RWPE2 (cell line): ENCODE data around the gene MUC22.

Experiments
- ATAC-seq: fragments of 200-7000 bp; cut with Tn5 transposase; 3 replicates; pipeline ENCODE4 v1.9.1; 2021; ENCODE audit warnings: low read depth
- DNase-seq: peaks from one replicate; pipeline ENCODE4 v3.0.0-alpha.2; 2020; ENCODE audit warnings: low spot score
- H3K27ac ChIP-seq: fragments of 450-650 bp; 2 replicates; pipeline ENCODE4 v1.5.1; 2017; ENCODE audit warnings: mild to moderate bottlenecking; ENCODE audit not compliant: poor library complexity, severe bottlenecking
- H3K27me3 ChIP-seq: fragments of 250-450 bp; sonication (Bioruptor Pico); 2 replicates; pipeline ENCODE4 v1.5.1; 2021; ENCODE audit warnings: mild to moderate bottlenecking, moderate library complexity; ENCODE audit not compliant: insufficient read depth, poor library complexity, severe bottlenecking
- H3K36me3 ChIP-seq: fragments of 250-450 bp; sonication (Bioruptor Pico); 2 replicates; pipeline ENCODE4 v1.5.1; 2020; ENCODE audit warnings: low read depth, mild to moderate bottlenecking, moderate library complexity
- H3K4me1 ChIP-seq: fragments of 250-450 bp; sonication (Bioruptor Pico); 2 replicates; pipeline ENCODE4 v1.5.1; 2021; ENCODE audit warnings: mild to moderate bottlenecking, moderate library complexity; ENCODE audit not compliant: insufficient read depth, poor library complexity, severe bottlenecking
- H3K4me3 ChIP-seq: fragments of 250-450 bp; sonication (Bioruptor Pico); 2 replicates; pipeline ENCODE4 v1.5.1; 2021; ENCODE audit warnings: mild to moderate bottlenecking, moderate library complexity; ENCODE audit not compliant: severe bottlenecking
- H3K9me3 ChIP-seq: fragments of 250-450 bp; sonication (Bioruptor Pico); 2 replicates; pipeline ENCODE4 v1.5.1; 2021; ENCODE audit warnings: mild to moderate bottlenecking, moderate library complexity; ENCODE audit not compliant: severe bottlenecking
- CTCF ChIP-seq: fragments of 450-650 bp; IDR thresholded peaks from one replicate; pipeline ENCODE4 v1.5.1; 2017; ENCODE audit warnings: mild to moderate bottlenecking, moderate library complexity; ENCODE audit not compliant: poor library complexity, severe bottlenecking

MUC22 gene

GRCh38 chr6:31010393-31011060 lies at the start of gene MUC22:
Gene MUC22 (plus strand): TSS chr6:31010474. CDS start chr6:31010707, 233 bp downstream.
- Histone ChIP-seq H3K4me3 (no peak within 1 kb of the TSS), H3K27me3 (no peaks in the 10 kb centered on the region), H3K27ac (no peak within 1 kb of the TSS), H3K36me3 (no peaks in the 10 kb centered on the region), H3K4me1 (peaks cover 10% of the 10 kb centered on the region), H3K9me3 (no peaks in the 10 kb centered on the region)
- ATAC-seq (peak; percentile 56), DNase-seq (no peak)
- TF ChIP-seq CTCF: no peak

- H3K27me3 ChIP-seq: no peaks in the 10 kb centered on the region
- DNase-seq: no peak
Observed at GRCh38 chr6:30960907-30961673, 49.2 kb upstream of the MUC22 start.

GRCh38 chr6:30962716-30963115 lies 47.6 kb upstream of the MUC22 start:
- Histone ChIP-seq H3K4me3 (no peak overlapping the region), H3K27me3 (no peaks in the 10 kb centered on the region), H3K36me3 (no peaks in the 10 kb centered on the region), H3K27ac (no peak overlapping the region), H3K4me1 (peaks cover 5% of the 10 kb centered on the region), H3K9me3 (no peaks in the 10 kb centered on the region)
- no peak for ATAC-seq
- TF ChIP-seq CTCF: no peak
- no peak for DNase-seq

More at GRCh38 chr6:30960907-30961673, 49.2 kb upstream of the MUC22 start:
- H3K9me3 ChIP-seq: no peaks in the 10 kb centered on the region
- ATAC-seq: no peak
- H3K4me3 ChIP-seq: no peak overlapping the region
- H3K27ac ChIP-seq: no peak overlapping the region
- TF ChIP-seq CTCF: no peak
- H3K4me1 ChIP-seq: peaks cover 5% of the 10 kb centered on the region
- no peaks in the 10 kb centered on the region for H3K36me3 ChIP-seq

DNA sequence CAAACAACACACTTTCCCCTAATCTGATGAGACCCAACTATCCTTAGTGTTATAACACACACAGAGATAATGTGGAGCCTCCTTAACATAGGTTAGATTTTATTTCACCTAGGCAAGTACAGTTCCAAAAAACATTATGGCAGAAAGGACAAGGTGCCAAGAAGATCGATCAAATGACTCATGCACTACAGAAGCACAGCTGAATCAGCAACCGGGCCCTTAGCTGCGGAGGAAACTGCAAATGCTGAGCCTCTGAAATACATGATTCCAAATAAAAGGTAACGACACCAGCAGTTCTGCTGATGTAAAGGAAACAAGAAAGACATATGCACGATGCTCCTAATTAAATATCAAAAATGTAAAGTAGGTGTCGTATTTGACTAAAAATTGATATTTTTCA lies 46.6 kb upstream of the MUC22 start:
- Histone ChIP-seq H3K27me3 (no peaks in the 10 kb centered on the region), H3K27ac (no peak overlapping the region), H3K36me3 (no peaks in the 10 kb centered on the region), H3K4me1 (peaks cover 5% of the 10 kb centered on the region), H3K4me3 (no peak overlapping the region), H3K9me3 (no peaks in the 10 kb centered on the region)
- DNase-seq (no peak), ATAC-seq (peak; percentile 59; the same call in 2 of the 3 replicates)
- TF ChIP-seq CTCF: no peak

DNA sequence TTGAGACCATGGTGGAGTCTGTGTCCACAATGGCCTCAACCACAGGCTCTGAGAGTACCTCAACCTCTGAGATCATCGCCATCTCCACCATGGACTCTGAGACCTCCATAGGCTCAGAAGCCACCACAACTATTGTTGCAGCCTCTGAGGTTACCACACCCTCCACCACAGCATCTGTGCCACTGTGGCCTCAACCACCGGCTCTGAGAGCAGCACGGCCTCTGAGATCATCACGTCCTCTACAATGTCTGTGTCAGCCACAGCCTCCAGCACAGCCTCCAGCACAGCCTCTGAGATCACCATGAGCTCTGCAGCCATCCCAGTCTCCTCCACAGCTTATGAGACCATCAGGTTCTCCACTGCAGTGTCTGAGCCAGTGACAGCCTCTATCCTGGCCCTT lies 46.2 kb upstream of the MUC22 start:
- DNase-seq (no peak), ATAC-seq (no peak)
- no peaks in the 10 kb centered on the region for H3K36me3 ChIP-seq
- no peaks in the 10 kb centered on the region for H3K27me3 ChIP-seq
- no peak overlapping the region for H3K4me3 ChIP-seq
- H3K4me1 ChIP-seq: peaks cover 5% of the 10 kb centered on the region
- no peak overlapping the region for H3K27ac ChIP-seq
- no peak for TF ChIP-seq CTCF
- H3K9me3 ChIP-seq: no peaks in the 10 kb centered on the region
